Loucy (cell line): ENCODE results near the gene IQSEC2.

Experiments used
- H2AFZ ChIP-seq: fragments of 200-600 bp; sonication (generic); 2 replicates; pipeline ENCODE4 v1.6.0; 2016; ENCODE audit warnings: antibody characterized with exemption, mild to moderate bottlenecking, low read length, moderate library complexity
- H3F3A ChIP-seq: fragments of 200-600 bp; 2 replicates; pipeline ENCODE4 v1.6.0; 2016; ENCODE audit warnings: antibody characterized with exemption, low read depth, mild to moderate bottlenecking
- H3K27me3 ChIP-seq: fragments of 200-600 bp; sonication (generic); 2 replicates; pipeline ENCODE4 v1.6.1; 2014; ENCODE audit warnings: low read length, mild to moderate bottlenecking; ENCODE audit not compliant: insufficient read depth, poor library complexity, severe bottlenecking
- H3K36me3 ChIP-seq: fragments of 200-600 bp; sonication (generic); 2 replicates; pipeline ENCODE4 v1.6.1; 2016; ENCODE audit warnings: low read length; ENCODE audit not compliant: insufficient read depth
- H3K4me1 ChIP-seq: fragments of 200-600 bp; sonication (generic); 2 replicates; pipeline ENCODE4 v1.5.1; 2014; ENCODE audit warnings: low read length, mild to moderate bottlenecking; ENCODE audit not compliant: insufficient read depth, poor library complexity, severe bottlenecking
- H3K4me2 ChIP-seq: fragments of 200-600 bp; sonication (generic); 2 replicates; pipeline ENCODE4 v1.6.0; 2014; ENCODE audit warnings: antibody characterized with exemption, low read length, low read depth, mild to moderate bottlenecking; ENCODE audit not compliant: poor library complexity, severe bottlenecking
- H3K4me3 ChIP-seq: fragments of 200-600 bp; sonication (generic); 2 replicates; pipeline ENCODE4 v1.5.1; 2014; ENCODE audit warnings: low read length, mild to moderate bottlenecking, mixed read lengths; ENCODE audit not compliant: poor library complexity, severe bottlenecking
- H3K79me2 ChIP-seq: fragments of 200-600 bp; sonication (generic); 2 replicates; pipeline ENCODE4 v1.6.1; 2014; ENCODE audit warnings: low read length; ENCODE audit not compliant: insufficient read depth
- H3K9ac ChIP-seq: fragments of 200-600 bp; sonication (generic); 2 replicates; pipeline ENCODE4 v1.6.0; 2014; ENCODE audit warnings: mild to moderate bottlenecking, low read depth, low read length, moderate library complexity; ENCODE audit not compliant: poor library complexity, severe bottlenecking
- H3K9me2 ChIP-seq: fragments of 200-600 bp; sonication (generic); replicated peaks from 2 replicates; pipeline ENCODE4 v1.6.1; 2016; ENCODE audit warnings: low read depth, low read length, mixed read lengths
- H3K9me3 ChIP-seq: fragments of 200-600 bp; sonication (generic); 2 replicates; pipeline ENCODE4 v1.6.1; 2014; ENCODE audit warnings: mild to moderate bottlenecking, antibody characterized with exemption, low read length, low read depth; ENCODE audit not compliant: insufficient read depth
- H4K20me1 ChIP-seq: fragments of 200-600 bp; sonication (generic); 2 replicates; pipeline ENCODE4 v1.6.0; 2014; ENCODE audit warnings: antibody characterized with exemption, low read length, mild to moderate bottlenecking; ENCODE audit not compliant: insufficient read depth, poor library complexity, severe bottlenecking
- EZH2phosphoT487 ChIP-seq: fragments of 200-600 bp; IDR thresholded peaks from 2 replicates; pipeline ENCODE4 v1.6.1; 2018; ENCODE audit warnings: antibody characterized with exemption, mild to moderate bottlenecking, moderate library complexity, borderline replicate concordance
- TF ChIP-seq, protein P1 (sequence below): fragments of 200-600 bp; sonication (generic); conservative IDR thresholded peaks from 2 replicates; pipeline ENCODE4 v1.5.1; 2014; ENCODE audit warnings: mild to moderate bottlenecking, antibody characterized with exemption, low read length

IQSEC2 gene

DNA sequence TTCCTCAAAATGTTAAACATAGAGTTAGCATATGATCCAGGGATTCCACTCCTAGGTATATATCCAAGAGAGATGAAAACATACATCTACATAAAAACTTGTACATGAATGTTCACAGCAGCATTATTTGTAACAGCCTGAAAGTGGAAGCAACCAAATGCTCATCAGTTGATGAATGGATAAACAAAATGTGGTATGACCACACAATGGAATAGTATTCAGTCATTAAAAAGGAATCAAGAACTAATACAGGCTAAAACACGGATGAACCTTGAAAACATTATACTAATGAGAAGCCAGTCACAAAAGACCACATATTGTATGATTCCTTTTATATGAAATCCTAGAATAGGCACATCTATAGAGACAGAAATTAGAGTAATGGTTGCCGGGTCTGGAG is 42.7 kb upstream of the IQSEC2 start:
- H2AFZ ChIP-seq: no peak overlapping the region
- H3K9ac ChIP-seq: no peak overlapping the region
- H3K79me2 ChIP-seq: no peaks in the 10 kb centered on the region
- H3K27me3 ChIP-seq: no peaks in the 10 kb centered on the region
- TF ChIP-seq, protein P1, sequence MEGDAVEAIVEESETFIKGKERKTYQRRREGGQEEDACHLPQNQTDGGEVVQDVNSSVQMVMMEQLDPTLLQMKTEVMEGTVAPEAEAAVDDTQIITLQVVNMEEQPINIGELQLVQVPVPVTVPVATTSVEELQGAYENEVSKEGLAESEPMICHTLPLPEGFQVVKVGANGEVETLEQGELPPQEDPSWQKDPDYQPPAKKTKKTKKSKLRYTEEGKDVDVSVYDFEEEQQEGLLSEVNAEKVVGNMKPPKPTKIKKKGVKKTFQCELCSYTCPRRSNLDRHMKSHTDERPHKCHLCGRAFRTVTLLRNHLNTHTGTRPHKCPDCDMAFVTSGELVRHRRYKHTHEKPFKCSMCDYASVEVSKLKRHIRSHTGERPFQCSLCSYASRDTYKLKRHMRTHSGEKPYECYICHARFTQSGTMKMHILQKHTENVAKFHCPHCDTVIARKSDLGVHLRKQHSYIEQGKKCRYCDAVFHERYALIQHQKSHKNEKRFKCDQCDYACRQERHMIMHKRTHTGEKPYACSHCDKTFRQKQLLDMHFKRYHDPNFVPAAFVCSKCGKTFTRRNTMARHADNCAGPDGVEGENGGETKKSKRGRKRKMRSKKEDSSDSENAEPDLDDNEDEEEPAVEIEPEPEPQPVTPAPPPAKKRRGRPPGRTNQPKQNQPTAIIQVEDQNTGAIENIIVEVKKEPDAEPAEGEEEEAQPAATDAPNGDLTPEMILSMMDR: no peak
- no peaks in the 10 kb centered on the region for H4K20me1 ChIP-seq
- H3K36me3 ChIP-seq: no peaks in the 10 kb centered on the region
- no peak overlapping the region for H3K4me2 ChIP-seq
- no peaks in the 10 kb centered on the region for H3F3A ChIP-seq
- no peaks in the 10 kb centered on the region for H3K9me3 ChIP-seq
- no peaks in the 10 kb centered on the region for H3K9me2 ChIP-seq
- H3K4me3 ChIP-seq: no peak overlapping the region
- H3K4me1 ChIP-seq: no peaks in the 10 kb centered on the region

DNA sequence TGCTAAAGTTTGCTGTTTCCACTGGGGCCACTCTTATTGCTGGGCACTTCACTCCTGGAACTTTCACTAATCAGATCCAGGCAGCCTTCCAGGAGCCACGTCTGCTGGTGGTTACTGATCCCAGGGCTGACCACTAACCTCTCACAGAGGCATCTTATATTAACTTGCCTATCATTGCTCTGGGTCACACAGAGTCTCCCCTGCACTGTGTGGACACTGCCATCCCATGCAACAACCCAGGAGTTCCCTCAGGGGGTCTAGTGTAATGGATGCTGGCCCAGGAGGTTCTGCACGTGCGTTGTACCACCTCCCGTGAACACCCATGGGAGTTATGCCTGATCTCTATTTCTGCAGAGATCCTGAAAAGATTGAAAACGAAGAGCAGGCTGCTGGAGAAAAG is 41.8 kb upstream of the IQSEC2 start:
- H3F3A ChIP-seq: no peaks in the 10 kb centered on the region
- no peaks in the 10 kb centered on the region for H3K9me2 ChIP-seq
- no peaks in the 10 kb centered on the region for H3K36me3 ChIP-seq
- no peaks in the 10 kb centered on the region for H3K27me3 ChIP-seq
- H3K4me3 ChIP-seq: no peak overlapping the region
- no peak overlapping the region for H2AFZ ChIP-seq
- no peaks in the 10 kb centered on the region for H3K79me2 ChIP-seq
- no peaks in the 10 kb centered on the region for H4K20me1 ChIP-seq
- no peak overlapping the region for H3K4me2 ChIP-seq
- no peaks in the 10 kb centered on the region for H3K4me1 ChIP-seq
- H3K9me3 ChIP-seq: no peaks in the 10 kb centered on the region
- H3K9ac ChIP-seq: no peak overlapping the region
- TF ChIP-seq, protein P1: no peak

DNA sequence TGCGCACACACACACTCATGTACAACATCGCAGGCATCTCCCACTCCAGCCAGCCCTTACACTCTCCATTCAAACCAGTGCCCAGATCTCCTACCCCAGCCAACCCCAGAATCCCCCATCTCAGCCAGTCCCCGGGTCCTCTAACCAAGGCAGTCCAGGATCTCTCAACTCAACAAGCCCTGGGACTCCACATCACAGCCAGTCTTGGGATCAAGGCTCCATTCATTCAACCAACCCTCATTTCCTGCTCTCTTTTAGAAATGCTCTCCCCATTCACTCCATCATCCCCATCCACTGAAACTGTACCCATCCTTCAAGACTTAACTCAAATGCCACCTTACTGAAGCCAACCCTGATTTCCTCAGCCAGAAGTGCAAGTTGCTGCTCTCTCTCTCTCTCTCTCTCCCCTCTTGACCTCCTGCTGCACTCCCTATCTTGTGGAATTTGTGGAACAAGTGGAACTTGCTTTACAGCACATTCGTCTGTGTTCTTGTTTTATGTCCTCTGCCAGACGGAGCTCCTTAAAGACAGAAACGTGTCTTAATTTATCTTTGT is 40.6 kb upstream of the IQSEC2 start:
- no peaks in the 10 kb centered on the region for H3K27me3 ChIP-seq
- H3F3A ChIP-seq: no peaks in the 10 kb centered on the region
- no peaks in the 10 kb centered on the region for H3K9me3 ChIP-seq
- no peaks in the 10 kb centered on the region for H3K79me2 ChIP-seq
- H3K4me1 ChIP-seq: no peaks in the 10 kb centered on the region
- H3K9ac ChIP-seq: no peak overlapping the region
- no peak overlapping the region for H2AFZ ChIP-seq
- H3K4me3 ChIP-seq: no peak overlapping the region
- H3K36me3 ChIP-seq: no peaks in the 10 kb centered on the region
- H3K4me2 ChIP-seq: no peak overlapping the region
- TF ChIP-seq EZH2phosphoT487: no peak
- TF ChIP-seq, protein P1: no peak
- no peaks in the 10 kb centered on the region for H4K20me1 ChIP-seq
- no peaks in the 10 kb centered on the region for H3K9me2 ChIP-seq
